MCF 10A (cell line): ENCODE measurements around the gene COG5. TPM values are rescaled to one million over a fixed set of nuclear protein-coding genes. Genes with fewer than 3 reads are reported as not detected.

Experiments used
- BruUV-seq: library from RNA; stranded (reverse); fragments of 400-500 nt; replicated peaks from 2 replicates; lab custom pipeline; 2021; lab: Mats Ljungman, UMichigan
- CTCF ChIA-PET: fragments of 300-600 bp; sonication (Branson Sonifier 250); formaldehyde crosslinking; extraction: SDS; loops from one replicate; lab custom pipeline; 2021; ENCODE audit warnings: antibody characterized with exemption, inconsistent platforms; lab: Yijun Ruan, JAX
- POLR2A ChIA-PET: fragments of 300-600, 350-650 bp; sonication (Branson Sonifier 250); formaldehyde crosslinking; extraction: SDS; loops from one replicate; lab custom pipeline; 2020; ENCODE audit warnings: antibody characterized with exemption, inconsistent platforms; lab: Yijun Ruan, JAX
- DNase-seq: peaks from one replicate; pipeline ENCODE4 v3.0.0-alpha.2; 2018; ENCODE audit not compliant: unreplicated experiment
- H3K27ac Mint-ChIP-seq: one replicate; pipeline ENCODE4 v1.8.0; 2022; ENCODE audit warnings: mild to moderate bottlenecking, low read depth, mixed read lengths; ENCODE audit not compliant: unreplicated experiment
- H3K27me3 Mint-ChIP-seq: one replicate; pipeline ENCODE4 v1.8.0; 2022; ENCODE audit warnings: mixed read lengths; ENCODE audit not compliant: insufficient read depth, unreplicated experiment
- H3K36me3 Mint-ChIP-seq: one replicate; pipeline ENCODE4 v1.8.0; 2022; ENCODE audit warnings: mild to moderate bottlenecking, moderate library complexity, mixed read lengths; ENCODE audit not compliant: insufficient read depth, unreplicated experiment
- H3K4me1 Mint-ChIP-seq: one replicate; pipeline ENCODE4 v1.8.0; 2022; ENCODE audit warnings: mixed read lengths; ENCODE audit not compliant: insufficient read depth, unreplicated experiment
- H3K4me3 Mint-ChIP-seq: one replicate; pipeline ENCODE4 v1.8.0; 2022; ENCODE audit warnings: mild to moderate bottlenecking, moderate library complexity, mixed read lengths; ENCODE audit not compliant: unreplicated experiment
- H3K9me3 Mint-ChIP-seq: one replicate; pipeline ENCODE4 v1.8.0; 2022; ENCODE audit warnings: mixed read lengths; ENCODE audit not compliant: unreplicated experiment
- CTCF ChIP-seq: fragments of 200-600 bp; IDR thresholded peaks from one replicate; pipeline ENCODE4 v1.8.0; 2022; ENCODE audit warnings: antibody characterized with exemption, mild to moderate bottlenecking; ENCODE audit not compliant: unreplicated experiment
- intact Hi-C: fragments of 100-400 bp; cut with micrococcal nuclease; formaldehyde crosslinking; loops from 2 replicates; pipeline ENCODE4 v1.14.1; 2022
- total RNA-seq: library from RNA; stranded (reverse); gene quantifications from 2 replicates; pipeline ENCODE4 v1.2.3, GENCODE V29; 2022

The COG5 gene
- total RNA-seq, 1 experiment from 2014 or later: 40.3 TPM

DNA sequence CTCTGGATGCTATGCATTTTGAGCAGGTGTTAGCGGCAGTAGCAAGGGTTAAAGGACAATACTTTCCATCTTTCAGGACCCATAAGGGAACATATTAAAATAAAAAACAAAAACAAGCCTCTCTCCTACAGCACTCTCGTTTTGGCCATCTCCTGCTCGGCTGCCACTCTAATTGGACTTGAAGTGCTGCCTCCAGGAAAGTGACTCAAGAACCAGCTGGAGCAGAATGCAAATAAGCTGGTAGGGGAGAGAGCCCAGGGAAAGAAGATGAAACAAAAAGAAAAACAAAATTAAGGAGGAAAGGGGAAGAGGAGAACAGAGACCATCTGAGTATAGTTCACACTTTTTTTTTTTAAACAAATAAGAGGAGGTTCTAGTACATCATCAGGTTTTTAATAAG is 329.3 kb downstream of the COG5 start:
- ChIA-PET POLR2A (interaction anchor here (0.7 kb wide), 1 partner anchor 48 kb away, joined by 3 read pairs; no protein-coding TSS in a partner anchor), CTCF (no interaction called here)
- no peak for TF ChIP-seq CTCF
- H3K9me3 Mint-ChIP-seq: no peaks in the 10 kb centered on the region
- no peaks in the 10 kb centered on the region for H3K4me1 Mint-ChIP-seq
- intact Hi-C loops: no loop called here
- BruUV-seq: no TSS peak
- no peaks in the 10 kb centered on the region for H3K27me3 Mint-ChIP-seq
- no peak overlapping the region for H3K4me3 Mint-ChIP-seq
- no peak for DNase-seq
- peaks cover 6% of the 10 kb centered on the region for H3K36me3 Mint-ChIP-seq
- no peak overlapping the region for H3K27ac Mint-ChIP-seq

GRCh38 chr7:107233981-107234380 is 329.7 kb downstream of the COG5 start:
- POLR2A ChIA-PET: interaction anchor here (0.7 kb wide), 1 partner anchor 47 kb away, joined by 3 read pairs; no protein-coding TSS in a partner anchor
- no peaks in the 10 kb centered on the region for H3K27me3 Mint-ChIP-seq
- no peak overlapping the region for H3K4me3 Mint-ChIP-seq
- no peak overlapping the region for H3K27ac Mint-ChIP-seq
- CTCF ChIA-PET: no interaction called here
- no peak for DNase-seq
- intact Hi-C loops: no loop called here
- no TSS peak for BruUV-seq
- H3K4me1 Mint-ChIP-seq: no peaks in the 10 kb centered on the region
- no peak for TF ChIP-seq CTCF
- H3K36me3 Mint-ChIP-seq: peaks cover 9% of the 10 kb centered on the region
- H3K9me3 Mint-ChIP-seq: no peaks in the 10 kb centered on the region

GRCh38 chr7:107233174-107233573 is 330.5 kb downstream of the COG5 start:
- intact Hi-C loops: no loop called here
- CTCF ChIA-PET: no interaction called here
- BruUV-seq: no TSS peak

GRCh38 chr7:107232568-107233090 is 331.1 kb downstream of the COG5 start:
- Mint-ChIP-seq H3K27me3 (no peaks in the 10 kb centered on the region), H3K27ac (no peak overlapping the region), H3K4me3 (no peak overlapping the region), H3K36me3 (peaks cover 14% of the 10 kb centered on the region), H3K4me1 (no peaks in the 10 kb centered on the region), H3K9me3 (no peaks in the 10 kb centered on the region)
- CTCF ChIA-PET: no interaction called here
- TF ChIP-seq CTCF: no peak
- intact Hi-C loops: no loop called here
- DNase-seq: no peak
- POLR2A ChIA-PET: interaction anchor here (0.7 kb wide), 1 partner anchor 19 kb away, joined by 3 read pairs; no protein-coding TSS in a partner anchor
- no TSS peak for BruUV-seq

More at GRCh38 chr7:107233174-107233573, 330.5 kb downstream of the COG5 start:
- no peak for DNase-seq
- Mint-ChIP-seq H3K4me3 (no peak overlapping the region), H3K36me3 (peaks cover 14% of the 10 kb centered on the region), H3K27me3 (no peaks in the 10 kb centered on the region), H3K27ac (no peak overlapping the region), H3K9me3 (no peaks in the 10 kb centered on the region), H3K4me1 (no peaks in the 10 kb centered on the region)
- TF ChIP-seq CTCF: no peak
- POLR2A ChIA-PET: no interaction called here
